Measurements from ENCODE around the gene APLP2.

APLP2 gene

GRCh38 chr11:130092661-130093060, 23.0 kb downstream of the APLP2 start:
- Histone ChIP-seq H3K27me3 (ENCODE audit: control insufficient read depth, insufficient read depth, low read length) (no peaks in the 10 kb centered on the region), H3K9me3 (replicated peaks; ENCODE audit: low read length) (no peaks in the 10 kb centered on the region), H3K4me1 (ENCODE audit: control insufficient read depth, insufficient read depth, low read length) (no peaks in the 10 kb centered on the region), H3K4me2 (ENCODE audit: low read length) (no peak overlapping the region), H3K36me3 (ENCODE audit: insufficient read depth, low read length) (no peaks in the 10 kb centered on the region), H3K9ac (ENCODE audit: low read depth, low read length) (no peak overlapping the region), H3K4me3 (ENCODE audit: low read length) (no peak overlapping the region)

GRCh38 chr11:130094614-130095013, 24.9 kb downstream of the APLP2 start:
- Histone ChIP-seq H3K27me3 (ENCODE audit: control insufficient read depth, insufficient read depth, low read length) (no peaks in the 10 kb centered on the region), H3K4me3 (ENCODE audit: low read length) (no peak overlapping the region), H3K9me3 (replicated peaks; ENCODE audit: low read length) (no peaks in the 10 kb centered on the region), H3K36me3 (ENCODE audit: insufficient read depth, low read length) (no peaks in the 10 kb centered on the region), H3K4me2 (ENCODE audit: low read length) (no peak overlapping the region), H3K4me1 (ENCODE audit: control insufficient read depth, insufficient read depth, low read length) (peaks cover 9% of the 10 kb centered on the region), H3K9ac (ENCODE audit: low read depth, low read length) (no peak overlapping the region)

GRCh38 chr11:130095326-130095725, 25.6 kb downstream of the APLP2 start:
- Histone ChIP-seq H3K4me1 (ENCODE audit: control insufficient read depth, insufficient read depth, low read length) (peaks cover 10% of the 10 kb centered on the region), H3K9ac (ENCODE audit: low read depth, low read length) (no peak overlapping the region), H3K36me3 (ENCODE audit: insufficient read depth, low read length) (no peaks in the 10 kb centered on the region), H3K4me2 (ENCODE audit: low read length) (no peak overlapping the region), H3K4me3 (ENCODE audit: low read length) (no peak overlapping the region), H3K9me3 (replicated peaks; ENCODE audit: low read length) (no peaks in the 10 kb centered on the region), H3K27me3 (ENCODE audit: control insufficient read depth, insufficient read depth, low read length) (peaks cover 4% of the 10 kb centered on the region)

GRCh38 chr11:130096042-130096441, 26.3 kb downstream of the APLP2 start:
- peaks cover 5% of the 10 kb centered on the region for H3K27me3 ChIP-seq (ENCODE audit: control insufficient read depth, insufficient read depth, low read length)
- no peaks in the 10 kb centered on the region for H3K36me3 ChIP-seq (ENCODE audit: insufficient read depth, low read length)
- H3K4me1 ChIP-seq (ENCODE audit: control insufficient read depth, insufficient read depth, low read length): peaks cover 10% of the 10 kb centered on the region
- H3K9ac ChIP-seq (ENCODE audit: low read depth, low read length): no peak overlapping the region
- H3K4me3 ChIP-seq (ENCODE audit: low read length): no peak overlapping the region
- H3K4me2 ChIP-seq (ENCODE audit: low read length): no peak overlapping the region
- no peaks in the 10 kb centered on the region for H3K9me3 ChIP-seq (replicated peaks; ENCODE audit: low read length)

GRCh38 chr11:130096823-130097222, 27.1 kb downstream of the APLP2 start:
- Histone ChIP-seq H3K36me3 (ENCODE audit: insufficient read depth, low read length) (no peaks in the 10 kb centered on the region), H3K9me3 (replicated peaks; ENCODE audit: low read length) (no peaks in the 10 kb centered on the region), H3K4me1 (ENCODE audit: control insufficient read depth, insufficient read depth, low read length) (peaks cover 11% of the 10 kb centered on the region), H3K27me3 (ENCODE audit: control insufficient read depth, insufficient read depth, low read length) (peaks cover 5% of the 10 kb centered on the region), H3K4me3 (ENCODE audit: low read length) (no peak overlapping the region), H3K9ac (ENCODE audit: low read depth, low read length) (no peak overlapping the region), H3K4me2 (ENCODE audit: low read length) (no peak overlapping the region)

GRCh38 chr11:130097285-130097684, 27.6 kb downstream of the APLP2 start:
- Histone ChIP-seq H3K4me3 (ENCODE audit: low read length) (no peak overlapping the region), H3K36me3 (ENCODE audit: insufficient read depth, low read length) (no peaks in the 10 kb centered on the region), H3K9me3 (replicated peaks; ENCODE audit: low read length) (no peaks in the 10 kb centered on the region), H3K9ac (ENCODE audit: low read depth, low read length) (no peak overlapping the region), H3K4me1 (ENCODE audit: control insufficient read depth, insufficient read depth, low read length) (peaks cover 16% of the 10 kb centered on the region), H3K4me2 (ENCODE audit: low read length) (no peak overlapping the region), H3K27me3 (ENCODE audit: control insufficient read depth, insufficient read depth, low read length) (peaks cover 5% of the 10 kb centered on the region)

GRCh38 chr11:130099356-130099755, 29.7 kb downstream of the APLP2 start:
- no peak overlapping the region for H3K4me3 ChIP-seq (ENCODE audit: low read length)
- no peaks in the 10 kb centered on the region for H3K9me3 ChIP-seq (replicated peaks; ENCODE audit: low read length)
- H3K27me3 ChIP-seq (ENCODE audit: control insufficient read depth, insufficient read depth, low read length): peaks cover 5% of the 10 kb centered on the region
- H3K4me1 ChIP-seq (ENCODE audit: control insufficient read depth, insufficient read depth, low read length): peaks cover 30% of the 10 kb centered on the region
- H3K9ac ChIP-seq (ENCODE audit: low read depth, low read length): no peak overlapping the region
- no peak overlapping the region for H3K4me2 ChIP-seq (ENCODE audit: low read length)
- H3K36me3 ChIP-seq (ENCODE audit: insufficient read depth, low read length): no peaks in the 10 kb centered on the region

- H3K9ac ChIP-seq (ENCODE audit: low read depth, low read length): no peak overlapping the region
- no peak overlapping the region for H3K4me3 ChIP-seq (ENCODE audit: low read length)
- no peaks in the 10 kb centered on the region for H3K36me3 ChIP-seq (ENCODE audit: insufficient read depth, low read length)
- no peak overlapping the region for H3K4me2 ChIP-seq (ENCODE audit: low read length)
- H3K27me3 ChIP-seq (ENCODE audit: control insufficient read depth, insufficient read depth, low read length): peaks cover 13% of the 10 kb centered on the region
- no peaks in the 10 kb centered on the region for H3K9me3 ChIP-seq (replicated peaks; ENCODE audit: low read length)
- H3K4me1 ChIP-seq (ENCODE audit: control insufficient read depth, insufficient read depth, low read length): peaks cover 30% of the 10 kb centered on the region
These were observed 30.8 kb downstream of the APLP2 start for GRCh38 chr11:130100381-130101095.

- Histone ChIP-seq H3K36me3 (ENCODE audit: insufficient read depth, low read length) (no peaks in the 10 kb centered on the region), H3K9ac (ENCODE audit: low read depth, low read length) (no peak overlapping the region), H3K4me1 (ENCODE audit: control insufficient read depth, insufficient read depth, low read length) (peaks cover 30% of the 10 kb centered on the region), H3K4me3 (ENCODE audit: low read length) (no peak overlapping the region), H3K9me3 (replicated peaks; ENCODE audit: low read length) (no peaks in the 10 kb centered on the region), H3K27me3 (ENCODE audit: control insufficient read depth, insufficient read depth, low read length) (peaks cover 13% of the 10 kb centered on the region), H3K4me2 (ENCODE audit: low read length) (no peak overlapping the region)
These were observed 32.0 kb downstream of the APLP2 start for GRCh38 chr11:130101661-130102060.

GRCh38 chr11:130102301-130103249, 32.9 kb downstream of the APLP2 start:
- peaks cover 30% of the 10 kb centered on the region for H3K4me1 ChIP-seq (ENCODE audit: control insufficient read depth, insufficient read depth, low read length)
- peak overlapping the region; percentile 26 for H3K4me3 ChIP-seq (ENCODE audit: low read length)

GRCh38 chr11:130103296-130103814, 33.7 kb downstream of the APLP2 start:
- Histone ChIP-seq H3K9me3 (replicated peaks; ENCODE audit: low read length) (no peaks in the 10 kb centered on the region), H3K27me3 (ENCODE audit: control insufficient read depth, insufficient read depth, low read length) (peaks cover 13% of the 10 kb centered on the region), H3K4me3 (ENCODE audit: low read length) (no peak overlapping the region), H3K36me3 (ENCODE audit: insufficient read depth, low read length) (no peaks in the 10 kb centered on the region), H3K9ac (ENCODE audit: low read depth, low read length) (no peak overlapping the region), H3K4me1 (ENCODE audit: control insufficient read depth, insufficient read depth, low read length) (peaks cover 30% of the 10 kb centered on the region), H3K4me2 (ENCODE audit: low read length) (peak overlapping the region; percentile 72)

More at GRCh38 chr11:130102301-130103249, 32.9 kb downstream of the APLP2 start:
- Histone ChIP-seq H3K4me2 (ENCODE audit: low read length) (peak overlapping the region; percentile 72), H3K9ac (ENCODE audit: low read depth, low read length) (no peak overlapping the region), H3K36me3 (ENCODE audit: insufficient read depth, low read length) (no peaks in the 10 kb centered on the region), H3K27me3 (ENCODE audit: control insufficient read depth, insufficient read depth, low read length) (peaks cover 13% of the 10 kb centered on the region), H3K9me3 (replicated peaks; ENCODE audit: low read length) (no peaks in the 10 kb centered on the region)
